Raji (cell line): ENCODE measurements around the gene C20orf144.

Source experiments
- POLR2A ChIP-seq: IDR thresholded peaks from 2 replicates; pipeline ENCODE4 v1.6.1; 2011; ENCODE audit warnings: low read depth, low read length, control low read depth; ENCODE audit not compliant: insufficient read depth

Gene C20orf144

DNA sequence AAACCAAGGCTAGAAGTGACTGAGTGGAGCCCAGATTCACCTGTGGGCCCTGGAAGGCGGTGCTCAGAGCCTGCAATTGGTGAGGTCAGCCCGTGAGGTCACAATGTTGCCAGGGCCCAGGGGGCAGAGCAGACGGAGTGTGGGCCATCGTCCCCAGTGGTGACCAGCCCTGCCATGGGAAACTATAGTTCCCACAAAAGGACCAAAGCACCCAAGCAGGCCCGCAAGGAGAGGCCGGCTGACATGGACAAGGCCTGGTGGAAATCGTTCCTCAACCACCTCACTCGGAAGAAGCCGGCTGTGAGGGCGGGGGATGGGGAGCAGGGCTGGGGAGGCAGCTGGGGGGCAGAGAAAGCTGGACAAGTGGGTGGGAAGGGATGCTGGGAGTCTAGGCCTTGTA lies at the start of gene C20orf144:
Gene C20orf144, plus strand, starts transcription at position 156 of the 400 bp plus-strand sequence. Its CDS starts 19 bp downstream, at position 175.
- no peak for TF ChIP-seq POLR2A

DNA sequence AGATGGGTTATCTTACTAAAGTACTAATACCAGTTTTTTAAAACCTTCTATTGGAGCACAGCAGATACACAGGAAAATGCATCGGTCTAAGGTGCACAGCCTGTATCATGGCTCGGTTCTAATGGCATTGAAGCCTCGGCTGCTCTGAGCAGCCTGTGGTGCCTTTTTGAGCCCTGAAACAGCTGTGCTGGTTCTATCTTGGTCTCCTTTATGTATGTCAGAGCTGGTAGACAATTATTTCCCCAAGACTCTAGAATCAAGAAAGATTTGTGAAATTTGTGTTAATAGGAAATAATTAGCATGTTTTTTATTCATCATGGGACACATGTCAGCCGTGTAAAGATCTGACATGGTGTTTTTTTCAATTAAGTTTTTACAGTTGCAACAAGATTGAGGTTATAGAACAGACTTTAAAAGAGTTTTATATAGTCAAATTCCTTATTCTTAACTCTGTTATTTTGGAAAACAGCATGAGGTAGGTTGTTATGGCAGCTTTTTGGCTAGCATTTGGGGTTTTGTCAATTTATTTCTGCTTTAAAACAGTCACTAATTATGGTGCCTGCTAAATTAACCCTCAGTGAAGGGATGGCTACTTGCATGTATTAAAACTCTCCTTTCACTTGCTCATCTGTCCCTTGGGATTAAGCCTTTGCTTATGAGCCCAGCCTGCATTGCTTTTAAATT lies 40.3 kb upstream of the C20orf144 start:
- no peak for TF ChIP-seq POLR2A

DNA sequence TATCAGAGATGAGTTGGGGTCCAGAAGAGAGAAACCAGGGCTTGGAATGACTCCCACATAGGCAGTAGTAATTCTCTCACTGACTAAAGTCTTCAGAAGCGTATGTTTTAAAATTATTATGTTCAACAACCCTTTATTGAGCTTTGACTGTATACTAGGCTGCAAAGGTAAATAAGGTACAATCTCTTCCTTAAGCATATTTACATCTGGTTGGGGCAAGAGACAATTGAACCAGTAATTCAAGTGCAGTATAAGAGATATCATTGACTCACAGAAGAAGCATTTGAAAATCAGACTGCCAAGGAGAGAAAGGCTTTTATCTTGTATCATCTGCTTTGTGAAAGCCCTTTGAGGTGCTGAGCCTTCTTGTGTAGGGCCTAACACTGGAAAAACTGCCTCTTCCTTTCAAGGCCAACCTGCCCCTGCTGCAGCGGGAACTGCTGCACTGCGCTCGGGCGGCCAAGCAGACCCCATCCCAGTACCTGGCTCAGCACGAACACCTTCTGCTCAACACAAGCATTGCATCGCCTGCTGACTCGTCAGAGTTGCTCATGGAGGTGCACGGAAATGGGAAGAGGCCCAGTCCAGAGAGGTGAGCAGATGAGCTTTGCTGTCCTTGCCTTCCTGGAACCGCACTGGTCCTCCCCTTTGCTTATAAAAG lies 39.3 kb upstream of the C20orf144 start:
- no peak for TF ChIP-seq POLR2A

DNA sequence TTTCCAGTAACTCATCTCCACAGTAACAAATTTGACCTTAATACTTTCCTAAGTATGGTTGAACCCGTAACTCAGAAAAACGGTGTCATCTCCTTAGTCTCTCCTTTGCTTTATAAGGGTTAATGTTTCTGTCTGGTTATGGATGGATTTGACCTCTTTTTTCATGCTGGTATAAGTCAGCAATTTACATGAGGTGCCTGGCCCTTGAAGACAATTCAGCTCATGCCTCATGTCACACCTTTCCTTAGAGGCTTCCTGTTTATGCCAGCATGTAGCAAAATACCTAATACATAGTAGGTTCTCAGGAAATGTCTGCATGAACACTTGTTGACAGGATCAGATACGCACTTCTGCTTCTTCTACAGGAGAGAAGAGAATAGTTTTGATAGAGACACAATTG lies 37.7 kb upstream of the C20orf144 start:
- no peak for TF ChIP-seq POLR2A

DNA sequence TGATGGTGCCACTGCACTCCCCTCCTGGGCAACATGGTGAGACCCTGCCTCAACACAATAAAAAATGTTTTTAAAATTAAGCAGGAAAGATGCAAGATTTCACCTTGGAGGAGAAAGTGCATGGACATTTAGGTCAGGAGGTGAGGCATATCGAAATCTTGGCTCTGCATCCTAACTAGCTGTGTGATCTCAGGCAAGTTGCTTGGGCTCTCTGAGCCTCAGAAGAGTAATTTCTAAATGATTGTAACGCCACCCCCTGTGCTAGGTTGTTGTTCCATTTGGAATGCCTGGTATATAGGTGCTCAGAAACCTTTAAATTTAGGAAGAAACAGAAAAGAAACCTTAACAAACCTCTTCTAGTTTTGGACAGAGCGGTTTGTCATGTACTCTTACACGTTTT lies 35.9 kb upstream of the C20orf144 start:
- TF ChIP-seq POLR2A: no peak

DNA sequence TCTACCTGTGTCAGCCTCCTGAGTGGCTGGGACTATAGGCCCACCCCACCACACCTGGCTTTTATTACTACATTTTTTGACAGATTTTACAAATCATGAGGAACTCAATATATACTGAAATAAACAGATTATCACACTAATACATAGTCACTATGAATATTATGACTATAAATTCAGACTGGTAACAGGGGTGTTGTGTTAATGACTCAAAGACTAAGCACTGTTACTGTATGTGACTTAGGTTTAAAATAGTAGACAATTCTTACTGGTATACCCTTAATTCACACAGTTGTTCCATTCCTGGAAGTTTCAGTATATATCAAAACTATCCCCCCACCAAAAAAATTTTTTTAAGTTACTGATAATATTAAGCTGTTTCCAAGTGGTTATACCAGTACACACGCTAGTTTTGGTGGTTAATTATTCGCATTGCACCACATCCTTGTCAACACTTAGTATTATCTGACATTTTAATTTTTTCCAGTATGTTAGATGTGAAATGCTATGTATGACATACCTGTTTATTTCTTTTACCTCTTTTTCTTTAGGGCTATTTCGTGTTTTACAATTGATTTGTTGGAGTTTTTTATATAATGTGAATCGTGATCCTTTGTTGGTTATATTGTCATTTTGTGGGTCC lies 34.4 kb upstream of the C20orf144 start:
- no peak for TF ChIP-seq POLR2A

DNA sequence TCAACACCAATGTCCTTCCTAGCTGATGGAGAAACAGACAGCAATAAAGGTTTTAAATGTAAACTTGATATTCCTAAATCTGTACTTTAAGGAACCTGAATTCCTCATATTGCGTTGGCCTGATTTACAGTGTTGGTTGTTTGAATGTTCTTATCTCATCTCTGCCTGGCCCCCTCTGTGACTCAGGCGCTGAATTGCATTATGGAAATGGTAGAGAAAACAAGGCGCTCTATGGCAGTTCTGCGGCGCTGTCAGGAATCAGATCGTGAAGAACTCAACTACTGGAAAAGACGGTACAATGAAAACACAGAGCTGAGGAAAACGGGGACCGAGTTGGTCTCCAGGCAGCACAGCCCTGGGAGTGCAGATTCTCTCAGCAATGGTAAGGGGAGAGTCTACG lies 32.6 kb upstream of the C20orf144 start:
- no peak for TF ChIP-seq POLR2A

DNA sequence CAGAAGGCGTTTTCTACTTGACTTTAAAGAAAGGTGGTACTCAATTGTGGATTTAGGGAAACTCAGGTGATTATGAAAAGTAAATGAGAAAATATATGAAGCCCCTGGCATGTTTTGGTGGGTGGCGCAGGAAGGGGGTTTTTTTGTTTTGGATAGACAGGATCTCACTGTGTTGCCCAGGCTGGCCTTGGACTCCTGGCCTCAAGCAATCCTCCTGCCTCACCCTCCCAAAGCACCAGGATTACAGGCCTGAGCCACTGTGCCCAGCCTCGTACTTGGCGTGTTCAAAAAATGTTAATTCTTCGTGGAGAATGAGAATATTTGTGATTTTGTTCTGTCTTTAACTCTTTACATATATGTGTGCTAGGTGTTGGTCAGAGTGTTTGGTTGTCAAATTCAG lies 32.1 kb upstream of the C20orf144 start:
- no peak for TF ChIP-seq POLR2A

DNA sequence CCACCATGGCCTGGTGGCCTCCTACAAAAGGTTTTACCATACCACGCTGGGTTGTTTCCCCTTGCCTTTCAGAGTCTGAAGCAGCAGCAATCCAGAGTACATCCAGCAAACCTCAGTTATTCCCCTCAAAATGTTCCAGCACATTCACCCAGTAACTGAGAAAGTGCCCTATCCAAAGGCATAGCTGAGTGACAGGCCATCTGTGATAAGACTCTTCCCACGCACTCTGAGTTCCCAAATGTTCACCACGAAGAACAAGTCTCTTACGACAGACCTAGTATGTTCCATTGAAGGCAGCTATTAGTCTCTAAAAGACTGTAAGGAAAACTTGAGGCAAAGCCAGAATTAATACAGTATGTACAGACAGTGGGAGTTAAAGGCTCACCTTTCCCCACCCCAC lies 31.6 kb upstream of the C20orf144 start:
- TF ChIP-seq POLR2A: no peak

DNA sequence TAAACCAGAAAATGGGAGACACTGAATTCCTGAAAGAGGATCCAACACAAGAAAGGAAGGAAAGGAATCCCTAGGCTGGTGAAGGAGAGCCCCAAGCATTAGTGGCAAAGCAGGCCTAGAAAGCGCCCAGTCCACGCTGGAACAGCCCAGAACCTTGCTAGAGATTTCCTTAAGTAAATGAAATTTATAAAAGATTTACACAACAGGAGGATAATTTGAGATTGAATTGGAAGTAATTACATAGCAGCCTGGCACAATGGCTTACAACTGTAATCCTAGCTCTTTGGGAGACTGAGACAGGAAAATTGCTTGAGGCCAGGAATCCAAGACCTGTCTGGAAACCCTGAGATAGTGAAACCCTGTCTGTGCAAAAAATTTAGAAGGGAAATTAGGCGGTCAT lies 26.8 kb upstream of the C20orf144 start:
- TF ChIP-seq POLR2A: no peak

DNA sequence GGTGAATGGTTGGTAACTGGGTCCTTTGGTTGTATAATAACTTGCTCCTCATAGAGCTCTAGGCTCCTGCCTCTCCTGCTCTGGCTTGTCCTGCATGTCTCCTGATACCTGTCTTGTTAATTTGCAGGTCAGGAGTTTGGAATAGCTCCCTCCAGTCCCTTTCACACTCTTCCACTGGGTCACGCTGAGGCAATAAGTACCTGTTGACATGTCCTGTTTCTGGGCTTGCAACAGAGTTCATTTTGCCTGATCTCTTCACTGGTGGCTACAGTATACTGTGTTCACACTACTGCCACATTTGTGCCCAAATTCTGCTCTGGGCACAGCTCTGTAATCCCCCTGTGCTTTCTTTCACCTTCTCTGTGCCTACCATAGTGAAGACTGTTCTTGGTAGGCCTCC lies 25.4 kb upstream of the C20orf144 start:
- TF ChIP-seq POLR2A: no peak

DNA sequence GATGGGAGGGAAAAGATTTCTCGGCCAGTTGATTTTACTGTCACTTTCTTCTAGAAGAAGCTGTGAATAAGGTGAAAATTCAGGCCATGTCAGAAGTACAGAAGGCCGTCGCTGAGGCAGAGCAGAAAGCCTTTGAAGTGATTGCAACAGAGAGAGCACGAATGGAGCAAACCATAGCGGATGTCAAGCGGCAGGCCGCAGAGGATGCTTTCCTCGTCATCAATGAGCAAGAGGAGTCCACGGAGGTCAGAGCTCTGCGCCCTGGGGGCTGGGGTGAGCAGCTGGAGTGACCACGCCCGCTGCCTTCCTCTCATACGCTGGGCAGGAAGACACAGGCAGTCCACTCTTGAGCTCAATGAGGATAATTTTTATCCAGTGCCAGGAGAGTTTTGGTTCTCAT lies 21.8 kb upstream of the C20orf144 start:
- TF ChIP-seq POLR2A: no peak

DNA sequence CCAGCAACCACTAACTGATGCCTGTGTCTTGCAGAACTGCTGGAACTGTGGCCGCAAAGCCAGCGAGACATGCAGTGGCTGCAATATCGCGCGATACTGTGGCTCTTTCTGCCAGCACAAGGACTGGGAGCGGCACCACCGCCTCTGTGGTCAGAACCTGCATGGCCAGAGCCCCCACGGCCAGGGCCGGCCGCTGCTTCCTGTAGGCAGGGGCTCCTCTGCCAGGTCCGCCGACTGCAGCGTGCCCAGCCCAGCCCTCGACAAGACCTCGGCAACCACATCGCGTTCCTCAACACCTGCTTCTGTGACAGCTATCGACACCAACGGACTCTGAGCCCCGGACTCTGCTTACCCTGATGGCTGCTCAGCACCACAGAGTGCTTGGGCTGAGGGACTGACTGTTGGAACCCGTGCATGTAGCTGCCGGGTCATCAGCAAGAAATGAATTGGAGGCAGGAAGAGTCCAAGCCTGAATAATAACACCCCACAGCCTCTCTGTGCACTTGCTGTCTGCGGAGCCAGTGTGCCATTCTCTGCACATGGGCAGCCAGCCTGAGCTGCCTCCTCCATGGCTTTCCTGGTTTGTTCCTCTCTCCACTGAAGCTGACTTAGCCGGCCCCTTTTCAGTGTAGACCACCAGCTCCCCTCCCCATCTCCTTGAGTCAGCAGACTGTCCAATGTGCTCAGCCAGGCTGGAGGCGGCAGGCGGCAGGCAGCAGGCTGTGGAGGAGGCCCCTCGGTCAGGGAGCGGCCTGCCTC lies 17.6 kb upstream of the C20orf144 start:
- no peak for TF ChIP-seq POLR2A

DNA sequence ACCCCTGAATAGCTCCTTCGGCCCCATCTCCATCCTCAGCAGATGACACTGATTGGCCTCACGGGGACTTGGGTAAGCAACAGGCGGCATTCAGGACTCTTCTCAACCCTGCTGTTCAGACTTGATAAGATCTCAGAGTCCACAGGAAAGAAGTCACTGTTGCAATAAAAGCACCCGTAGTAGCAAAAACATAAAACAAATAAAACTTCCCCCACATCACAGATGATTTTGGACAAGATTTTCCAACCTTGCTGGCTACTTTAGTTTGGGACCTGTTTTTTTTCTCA lies 17.1 kb upstream of the C20orf144 start:
- no peak for TF ChIP-seq POLR2A

DNA sequence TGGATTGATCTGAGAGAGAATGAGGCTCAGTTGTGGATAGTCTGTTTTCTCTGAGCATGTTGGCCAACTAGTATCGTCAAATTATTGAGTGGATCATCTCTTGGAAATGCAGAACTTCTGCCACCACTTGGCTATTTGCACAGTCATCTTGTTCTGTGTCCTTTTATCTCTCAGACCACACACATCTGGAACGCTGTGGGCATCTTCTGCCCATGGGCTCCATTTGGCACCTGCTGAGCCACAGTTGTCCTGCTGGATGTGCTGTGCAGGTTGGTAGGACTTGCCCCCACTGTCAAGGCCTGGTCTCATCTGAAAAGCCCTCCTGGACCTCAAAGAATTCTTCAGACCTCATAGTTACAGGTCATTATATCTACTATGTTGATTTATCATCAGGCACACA lies 16.7 kb upstream of the C20orf144 start:
- TF ChIP-seq POLR2A: no peak

DNA sequence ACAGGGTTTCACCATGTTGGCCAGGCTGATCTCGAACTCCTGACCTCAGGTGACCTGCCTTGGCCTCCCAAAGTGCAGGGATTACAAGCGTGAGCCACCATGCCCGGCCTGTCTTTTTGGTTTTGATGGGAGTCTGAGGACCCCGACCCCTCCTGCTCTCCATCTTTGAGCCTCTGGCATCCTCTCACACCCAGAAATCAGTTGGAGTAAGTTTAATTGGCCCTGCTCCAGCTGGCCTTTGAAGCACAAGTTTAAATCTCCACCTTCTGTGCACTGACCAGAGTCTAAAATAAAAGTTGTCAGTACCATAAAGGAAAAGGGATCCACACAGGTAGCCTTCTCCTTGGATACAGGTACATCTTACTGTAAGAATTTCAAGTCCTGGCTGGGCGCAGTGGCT lies 15.9 kb upstream of the C20orf144 start:
- no peak for TF ChIP-seq POLR2A
